GM12878 (cell line): Measurements from ENCODE around the gene FHOD3. TPM values are rescaled to one million over a fixed set of nuclear protein-coding genes. Genes with fewer than 3 reads are reported as not detected.

Experiments used
- ATAC-seq: fragments of 200-7000 bp; cut with Tn5 transposase; 3 replicates; pipeline ENCODE4 v1.9.1; 2020; ENCODE audit warnings: mild to moderate bottlenecking, moderate library complexity
- BruUV-seq: library from RNA; stranded (reverse); fragments of 400-500 nt; replicated peaks from 2 replicates; lab custom pipeline; 2021; lab: Mats Ljungman, UMichigan
- CTCF ChIA-PET: fragments of 300-600 bp; sonication (Branson Sonifier 250); formaldehyde crosslinking; extraction: SDS; loops from one replicate; lab custom pipeline; 2021; ENCODE audit warnings: inconsistent platforms; lab: Yijun Ruan, JAX
- POLR2A ChIA-PET: fragments of 350-600 bp; formaldehyde crosslinking; extraction: SDS; loops from one replicate; lab custom pipeline; 2021; ENCODE audit warnings: inconsistent platforms; lab: Charles Lee
- RAD21 ChIA-PET: fragments of 300-600 bp; sonication (Branson Sonifier 250); formaldehyde crosslinking; loops from one replicate; lab custom pipeline; 2023; ENCODE audit warnings: antibody characterized with exemption; ENCODE audit not compliant: unreplicated experiment; lab: Charles Lee
- SMC1A ChIA-PET: fragments of 300-600 bp; sonication (Branson Sonifier 250); formaldehyde crosslinking; loops from one replicate; lab custom pipeline; 2023; ENCODE audit not compliant: unreplicated experiment, uncharacterized antibody; lab: Charles Lee
- DNase-seq: peaks from one replicate; pipeline ENCODE4 v3.0.0-alpha.2; 2011; ENCODE audit warnings: low read depth, low spot score
- FAIRE-seq: peaks from 3 replicates; lab custom pipeline; 2011; peaks lifted over from hg19 to GRCh38; lab: Jason Lieb, UNC
- H2AFZ ChIP-seq: 2 replicates; pipeline ENCODE4 v1.6.0; 2011; ENCODE audit warnings: low read depth, low read length, control low read depth; ENCODE audit not compliant: control insufficient read depth
- H3K27ac ChIP-seq: 2 replicates; pipeline ENCODE4 v1.5.1; 2011; ENCODE audit warnings: control low read depth; ENCODE audit not compliant: control insufficient read depth, insufficient read depth
- H3K27me3 ChIP-seq, 2 experiments: replicated peaks in 1 of 2; 2 replicates each; pipeline versions ENCODE4 v1.6.0 to v1.6.1; 2011; ENCODE audit warnings: low read length in 1 of 2; ENCODE audit not compliant: control insufficient read depth in 2 of 2, insufficient read depth in 2 of 2
- H3K36me3 ChIP-seq, 2 experiments: 2 replicates each; pipeline ENCODE4 v1.5.1; 2011; ENCODE audit warnings: low read length in 1 of 2; ENCODE audit not compliant: control insufficient read depth in 2 of 2, insufficient read depth in 2 of 2
- H3K4me1 ChIP-seq: 2 replicates; pipeline ENCODE4 v1.6.1; 2011; ENCODE audit warnings: mild to moderate bottlenecking, low read length, moderate library complexity, mixed read lengths; ENCODE audit not compliant: control insufficient read depth, insufficient read depth
- H3K4me2 ChIP-seq: 2 replicates; pipeline ENCODE4 v1.6.0; 2011; ENCODE audit warnings: control low read depth; ENCODE audit not compliant: control insufficient read depth, insufficient read depth
- H3K4me3 ChIP-seq: fragments of 200-600 bp; sonication (generic); 2 replicates; pipeline ENCODE4 v1.5.1; 2016
- H3K79me2 ChIP-seq: 2 replicates; pipeline ENCODE4 v1.6.0; 2011; ENCODE audit warnings: low read length; ENCODE audit not compliant: control insufficient read depth, insufficient read depth
- H3K9ac ChIP-seq: 2 replicates; pipeline ENCODE4 v1.8.0; 2011; ENCODE audit warnings: low read length, control low read depth, mixed read lengths; ENCODE audit not compliant: control insufficient read depth, insufficient read depth
- H3K9me3 ChIP-seq: replicated peaks from 3 replicates; pipeline ENCODE4 v1.5.1; 2011; ENCODE audit warnings: mild to moderate bottlenecking, low read length; ENCODE audit not compliant: control insufficient read depth, insufficient read depth
- H4K20me1 ChIP-seq: 2 replicates; pipeline ENCODE4 v1.6.0; 2011; ENCODE audit not compliant: control insufficient read depth, insufficient read depth
- BCL3 ChIP-seq: IDR thresholded peaks from 2 replicates; pipeline ENCODE4 v1.6.1; 2011; ENCODE audit warnings: borderline replicate concordance, low read depth, mild to moderate bottlenecking, moderate library complexity, low read length; ENCODE audit not compliant: insufficient read depth, poor library complexity, severe bottlenecking
- CREM ChIP-seq: IDR thresholded peaks from 2 replicates; pipeline ENCODE4 v1.6.1; 2014; ENCODE audit warnings: antibody characterized with exemption, low read depth
- CUX1 ChIP-seq: IDR thresholded peaks from 2 replicates; pipeline ENCODE4 v1.6.1; 2012; ENCODE audit warnings: improper control_type of control experiment, low read depth, low read length; ENCODE audit not compliant: insufficient replicate concordance
- ELK1 ChIP-seq: IDR thresholded peaks from 2 replicates; pipeline ENCODE4 v1.6.1; 2012; ENCODE audit warnings: low read depth, low read length, improper control_type of control experiment
- FOXK2 ChIP-seq: fragments of 450-650 bp; IDR thresholded peaks from 2 replicates; pipeline ENCODE4 v1.6.1; 2017; ENCODE audit warnings: mild to moderate bottlenecking, moderate library complexity
- FOXM1 ChIP-seq: IDR thresholded peaks from 2 replicates; pipeline ENCODE4 v1.6.1; 2012; ENCODE audit warnings: low read depth, mild to moderate bottlenecking, inconsistent platforms, low read length, moderate library complexity
- HDAC6 ChIP-seq: fragments of 200-600 bp; sonication (generic); IDR thresholded peaks from one replicate; pipeline ENCODE4 v1.8.0; 2017; ENCODE audit warnings: antibody characterized with exemption; ENCODE audit not compliant: unreplicated experiment
- IRF4 ChIP-seq: IDR thresholded peaks from 2 replicates; pipeline ENCODE4 v1.6.1; 2011; ENCODE audit warnings: low read depth, low read length
- IRF5 ChIP-seq: fragments of 450-650 bp; IDR thresholded peaks from 2 replicates; pipeline ENCODE4 v1.6.1; 2017; ENCODE audit warnings: borderline replicate concordance
- NFXL1 ChIP-seq: fragments of 450-650 bp; IDR thresholded peaks from 2 replicates; pipeline ENCODE4 v1.6.1; 2017; ENCODE audit warnings: antibody characterized with exemption, mild to moderate bottlenecking, borderline replicate concordance
- NR2C1 ChIP-seq: fragments of 450-650 bp; IDR thresholded peaks from 2 replicates; pipeline ENCODE4 v1.6.1; 2017; ENCODE audit warnings: antibody characterized with exemption, mild to moderate bottlenecking, moderate library complexity
- RELA ChIP-seq: fragments of 450-650 bp; IDR thresholded peaks from 2 replicates; pipeline ENCODE4 v1.8.0; 2014; ENCODE audit warnings: borderline replicate concordance; ENCODE audit not compliant: partially characterized antibody
- ZNF207 ChIP-seq: fragments of 450-650 bp; IDR thresholded peaks from 2 replicates; pipeline ENCODE4 v1.6.1; 2014; ENCODE audit warnings: antibody characterized with exemption, mild to moderate bottlenecking, borderline replicate concordance
- ZNF217 ChIP-seq: fragments of 450-650 bp; IDR thresholded peaks from 2 replicates; pipeline ENCODE4 v1.6.1; 2017; ENCODE audit warnings: antibody characterized with exemption, mild to moderate bottlenecking
- ZNF384 ChIP-seq: IDR thresholded peaks from 2 replicates; pipeline ENCODE4 v1.6.1; 2012; ENCODE audit warnings: low read depth, mild to moderate bottlenecking, low read length, improper control_type of control experiment, borderline replicate concordance
- WGBS: methylation state at CpG from one replicate; pipeline ENCODE4 v1.1.6; 2016; ENCODE audit warnings: low lambda C conversion rate; ENCODE audit not compliant: insufficient replicate concordance, insufficient coverage; ENCODE audit errors: missing lambda C conversion rate; 5-methylcytosine and 5-hydroxymethylcytosine counted together
- in situ Hi-C: fragments of 300-500 bp; cut with MboI; formaldehyde crosslinking; loops from 9 replicates; pipeline ENCODE4 v1.14.3; 2018; ENCODE audit warnings: mixed read lengths
- intact Hi-C: fragments of 100-400 bp; cut with micrococcal nuclease; formaldehyde crosslinking; loops from one replicate; pipeline ENCODE4 v1.14.2; 2022; ENCODE audit not compliant: unreplicated experiment
- polyA plus RNA-seq, 11 experiments: library from polyadenylated mRNA; depleted of rRNA in 4 of 11; unstranded in 6 of 11; stranded (reverse) in 5 of 11; fragments of >200 nt; fragmentation: Nextera tagmentation in 4 of 11; fragmentation: Illumina TruSeq in 1 of 11; extraction: Ambion mirVana in 4 of 11; extraction: Trizol in 1 of 11; gene quantifications; 1 replicate in 1 of 11; 2 replicates in 10 of 11; pipeline versions ENCODE4 v1.2.1 to v1.2.3, GENCODE V29; 2011 to 2016; ENCODE audit warnings: inconsistent platforms in 2 of 11, missing spikeins in 2 of 11, low read depth in 1 of 11
- total RNA-seq, 4 experiments: library from RNA; depleted of rRNA in 3 of 4; stranded (reverse); fragments of >200 nt in 3 of 4; fragmentation: Illumina TruSeq in 1 of 4; extraction: Trizol in 1 of 4; gene quantifications; 2 replicates each; pipeline versions ENCODE4 v1.2.1 to v1.2.3, GENCODE V29; 2013 to 2021

Gene FHOD3
- total and polyA plus RNA-seq, 10 of the 15 experiments (the other 5 are each of a cell fraction or from before 2014, with no cell fraction given): 0.77 to 26.7 (median 10.4) TPM

GRCh38 chr18:36622610-36623009 lies 325.1 kb downstream of the FHOD3 start (continued):
- no peak for TF ChIP-seq BCL3
- TF ChIP-seq HDAC6: no peak
- TF ChIP-seq FOXM1: no peak
- TF ChIP-seq ZNF207: no peak
- TF ChIP-seq, all 136 proteins: peak for 0

- Histone ChIP-seq H4K20me1 (no peaks in the 10 kb centered on the region), H3K27ac (no peak overlapping the region), H2AFZ (no peak overlapping the region), H3K4me3 (no peak overlapping the region), H3K4me1 (no peaks in the 10 kb centered on the region), H3K4me2 (no peak overlapping the region), H3K27me3 (no peaks in the 10 kb centered on the region), H3K9ac (no peak overlapping the region), H3K79me2 (no peaks in the 10 kb centered on the region), H3K36me3 (no peaks in the 10 kb centered on the region; a peak in 2 of 4 replicates), H3K9me3 (no peaks in the 10 kb centered on the region)
- WGBS: 87% methylated on average over 1 of the region's 1 CpG
- ChIA-PET CTCF (no interaction called here), RAD21 (no interaction called here), POLR2A (no interaction called here), SMC1A (interaction anchor here (0.7 to 1.3 kb wide), 4 partner anchors 11 to 88 kb away, joined by 3 to 4 read pairs (median 4); no protein-coding TSS in a partner anchor)
- in situ Hi-C loops (no loop called here), intact Hi-C loops (no loop called here)
- no peak for ATAC-seq
- BruUV-seq: no TSS peak
- DNase-seq: no peak
- no peak for FAIRE-seq
- TF ChIP-seq NR2C1: no peak
- no peak for TF ChIP-seq CREM
- no peak for TF ChIP-seq FOXK2
- no peak for TF ChIP-seq IRF5
- TF ChIP-seq ELK1: no peak
- no peak for TF ChIP-seq CUX1
- no peak for TF ChIP-seq RELA
- TF ChIP-seq NFXL1: no peak
- TF ChIP-seq ZNF384: no peak
- TF ChIP-seq IRF4: no peak
- no peak for TF ChIP-seq ZNF217
Measured at GRCh38 chr18:36623091-36623490, 325.6 kb downstream of the FHOD3 start.
